ENCODE measurements around the gene PPP1R37.

GRCh38 chr19:45191375-45191774, 98.4 kb downstream of the PPP1R37 start:
- TF ChIP-seq, protein P1, sequence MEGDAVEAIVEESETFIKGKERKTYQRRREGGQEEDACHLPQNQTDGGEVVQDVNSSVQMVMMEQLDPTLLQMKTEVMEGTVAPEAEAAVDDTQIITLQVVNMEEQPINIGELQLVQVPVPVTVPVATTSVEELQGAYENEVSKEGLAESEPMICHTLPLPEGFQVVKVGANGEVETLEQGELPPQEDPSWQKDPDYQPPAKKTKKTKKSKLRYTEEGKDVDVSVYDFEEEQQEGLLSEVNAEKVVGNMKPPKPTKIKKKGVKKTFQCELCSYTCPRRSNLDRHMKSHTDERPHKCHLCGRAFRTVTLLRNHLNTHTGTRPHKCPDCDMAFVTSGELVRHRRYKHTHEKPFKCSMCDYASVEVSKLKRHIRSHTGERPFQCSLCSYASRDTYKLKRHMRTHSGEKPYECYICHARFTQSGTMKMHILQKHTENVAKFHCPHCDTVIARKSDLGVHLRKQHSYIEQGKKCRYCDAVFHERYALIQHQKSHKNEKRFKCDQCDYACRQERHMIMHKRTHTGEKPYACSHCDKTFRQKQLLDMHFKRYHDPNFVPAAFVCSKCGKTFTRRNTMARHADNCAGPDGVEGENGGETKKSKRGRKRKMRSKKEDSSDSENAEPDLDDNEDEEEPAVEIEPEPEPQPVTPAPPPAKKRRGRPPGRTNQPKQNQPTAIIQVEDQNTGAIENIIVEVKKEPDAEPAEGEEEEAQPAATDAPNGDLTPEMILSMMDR (conservative IDR thresholded peaks at IDR 0.05 in 1 of 2, IDR thresholded peaks at IDR 0.05 in 1 of 2; ENCODE audit: low read depth in 1 of 2, low read length in 2 of 2), result no peak
- TF ChIP-seq EZH2 (IDR thresholded peaks at IDR 0.05; ENCODE audit: low read length, missing control alignments), result no peak

Measured in fibroblast of lung (primary cell).